GM19193 (cell line): ENCODE results near the gene ZBTB16.

ENCODE experiments used
- POLR2A ChIP-seq: IDR thresholded peaks from 4 replicates; pipeline ENCODE4 v1.6.1; 2011; ENCODE audit not compliant: insufficient read depth, insufficient read length; ENCODE audit errors: extremely low read depth

Gene ZBTB16

GRCh38 chr11:114283422-114283821, 223.9 kb downstream of the ZBTB16 start:
- TF ChIP-seq POLR2A, result no peak

- TF ChIP-seq POLR2A, result no peak
Measured at GRCh38 chr11:114284021-114284420, 224.5 kb downstream of the ZBTB16 start.

GRCh38 chr11:114284914-114285313, 225.4 kb downstream of the ZBTB16 start:
- no peak for TF ChIP-seq POLR2A

GRCh38 chr11:114285599-114285998, 226.1 kb downstream of the ZBTB16 start:
- no peak for TF ChIP-seq POLR2A

- TF ChIP-seq POLR2A, result no peak
Measured at GRCh38 chr11:114286229-114286628, 226.7 kb downstream of the ZBTB16 start.

GRCh38 chr11:114287154-114287553, 227.6 kb downstream of the ZBTB16 start:
- no peak for TF ChIP-seq POLR2A

GRCh38 chr11:114288136-114288535, 228.6 kb downstream of the ZBTB16 start:
- TF ChIP-seq POLR2A, result no peak

- TF ChIP-seq POLR2A, result no peak
Measured at GRCh38 chr11:114289779-114290178, 230.3 kb downstream of the ZBTB16 start.

GRCh38 chr11:114290503-114291235, 231.2 kb downstream of the ZBTB16 start:
- no peak for TF ChIP-seq POLR2A

GRCh38 chr11:114291381-114291780, 231.9 kb downstream of the ZBTB16 start:
- no peak for TF ChIP-seq POLR2A

GRCh38 chr11:114291842-114292680, 232.6 kb downstream of the ZBTB16 start:
- no peak for TF ChIP-seq POLR2A

- no peak for TF ChIP-seq POLR2A
Measured at GRCh38 chr11:114293201-114293711, 233.7 kb downstream of the ZBTB16 start.

GRCh38 chr11:114295676-114296604, 236.4 kb downstream of the ZBTB16 start, which contains the start of gene NNMT:
Gene NNMT (plus strand): TSS chr11:114296399. CDS start chr11:114296557, 158 bp downstream.
- TF ChIP-seq POLR2A, result no peak

- TF ChIP-seq POLR2A, result no peak
Measured at GRCh38 chr11:114296605-114297372, 237.3 kb downstream of the ZBTB16 start.
